GM19438 (cell line): Measurements from ENCODE around the gene PIH1D1.
"Not testable (repeated sequence)": the region's sequence is repeated elsewhere in the genome, so short reads cannot be mapped to it uniquely, and the experiment has no call there.

Experiments
- ATAC-seq: cut with Tn5 transposase; IDR thresholded peaks from one replicate; pipeline ENCODE4 v1.9.1; 2021; ENCODE audit warnings: low read depth; ENCODE audit not compliant: unreplicated experiment

PIH1D1 gene

GRCh38 chr19:49458567-49458903, 6.9 kb upstream of the PIH1D1 start:
- ATAC-seq: no peak

GRCh38 chr19:49456326-49456725, 4.7 kb upstream of the PIH1D1 start:
- no peak for ATAC-seq

- ATAC-seq: no peak
Observed at GRCh38 chr19:49455773-49456172, 4.2 kb upstream of the PIH1D1 start.

GRCh38 chr19:49453757-49454240, 2.2 kb upstream of the PIH1D1 start:
- ATAC-seq: no peak

- peak; percentile 69 for ATAC-seq
Observed at GRCh38 chr19:49453013-49453756, 1.6 kb upstream of the PIH1D1 start, which contains the start of gene ALDH16A1. Gene ALDH16A1 (plus strand): TSS chr19:49453225. CDS start chr19:49453332, 107 bp downstream.

GRCh38 chr19:49450405-49450804, 1.2 kb downstream of the PIH1D1 start:
- ATAC-seq: no peak

GRCh38 chr19:49448432-49448786, 3.2 kb downstream of the PIH1D1 start:
- no peak for ATAC-seq

GRCh38 chr19:49447485-49448431, 3.9 kb downstream of the PIH1D1 start:
- ATAC-seq: no peak

- no peak for ATAC-seq
Observed at GRCh38 chr19:49445997-49446396, 5.6 kb downstream of the PIH1D1 start.

- ATAC-seq: not testable (repeated sequence)
Observed at GRCh38 chr19:49444100-49444700, 7.4 kb downstream of the PIH1D1 start.

- peak; percentile 71 for ATAC-seq
Observed at GRCh38 chr19:49443366-49444099, 8.1 kb downstream of the PIH1D1 start.

- ATAC-seq: peak; percentile 19
Observed at GRCh38 chr19:49442771-49443365, 8.7 kb downstream of the PIH1D1 start.

- no peak for ATAC-seq
Observed at GRCh38 chr19:49442354-49442753, 9.3 kb downstream of the PIH1D1 start.

- no peak for ATAC-seq
Observed at GRCh38 chr19:49441960-49442350, 9.7 kb downstream of the PIH1D1 start.

GRCh38 chr19:49441210-49441959, 10.2 kb downstream of the PIH1D1 start, which contains the start of gene SLC17A7:
Gene SLC17A7 (minus strand): TSS chr19:49441527. CDS start chr19:49441379, 148 bp downstream.
- no peak for ATAC-seq

- ATAC-seq: no peak
Observed at GRCh38 chr19:49440439-49441209, 11.0 kb downstream of the PIH1D1 start.

- ATAC-seq: no peak
Observed at GRCh38 chr19:49439836-49440235, 11.8 kb downstream of the PIH1D1 start.

- no peak for ATAC-seq
Observed at GRCh38 chr19:49438261-49438660, 13.4 kb downstream of the PIH1D1 start.
